GM21576 (cell line): ENCODE data around the gene MMP15.

Experiments used
- ATAC-seq: cut with Tn5 transposase; IDR thresholded peaks from one replicate; pipeline ENCODE4 v1.9.1; 2021; ENCODE audit warnings: mild to moderate bottlenecking, moderate library complexity; ENCODE audit not compliant: unreplicated experiment

The MMP15 gene

GRCh38 chr16:58018803-58019202, 6.8 kb upstream of the MMP15 start:
- no peak for ATAC-seq

- no peak for ATAC-seq
Observed at GRCh38 chr16:58019866-58020538, 5.6 kb upstream of the MMP15 start.

- ATAC-seq = no peak
Observed at GRCh38 chr16:58020628-58021521, 4.7 kb upstream of the MMP15 start.

GRCh38 chr16:58021661-58022551, 3.6 kb upstream of the MMP15 start:
- ATAC-seq = no peak

GRCh38 chr16:58022601-58023371, 2.8 kb upstream of the MMP15 start:
- ATAC-seq = no peak

GRCh38 chr16:58024486-58025350, 836 bp upstream of the MMP15 start:
- ATAC-seq = no peak

GRCh38 chr16:58026139-58026704, 668 bp downstream of the MMP15 start:
- ATAC-seq = no peak

GRCh38 chr16:58026705-58027160, 1.2 kb downstream of the MMP15 start:
- ATAC-seq = no peak

GRCh38 chr16:58027161-58027915, 1.8 kb downstream of the MMP15 start:
- ATAC-seq = no peak

- no peak for ATAC-seq
Observed at GRCh38 chr16:58027916-58028455, 2.4 kb downstream of the MMP15 start.

- ATAC-seq = no peak
Observed at GRCh38 chr16:58028541-58029070, 3.1 kb downstream of the MMP15 start.

GRCh38 chr16:58029410-58029809, 3.9 kb downstream of the MMP15 start:
- no peak for ATAC-seq

GRCh38 chr16:58030136-58030840, 4.7 kb downstream of the MMP15 start:
- no peak for ATAC-seq

GRCh38 chr16:58031016-58031800, 5.7 kb downstream of the MMP15 start:
- ATAC-seq = no peak

GRCh38 chr16:58032710-58033293, 7.2 kb downstream of the MMP15 start:
- ATAC-seq = no peak

GRCh38 chr16:58034128-58034685, 8.7 kb downstream of the MMP15 start:
- ATAC-seq = no peak
